B cell (primary cell): ENCODE measurements around the gene SEMA3F. TPM values are rescaled to one million over a fixed set of nuclear protein-coding genes. Genes with fewer than 3 reads are reported as not detected.

Source experiments
- ATAC-seq: fragments of 200-7000 bp; cut with Tn5 transposase; one replicate; pipeline ENCODE4 v1.10.0; 2021; ENCODE audit warnings: low read depth, mild to moderate bottlenecking, moderate number of reproducible peaks, moderate library complexity
- CTCF ChIA-PET: fragments of 350-600 bp; sonication (Branson Sonifier 250); formaldehyde crosslinking; loops from one replicate; lab custom pipeline; 2021; ENCODE audit warnings: antibody characterized with exemption, inconsistent platforms; lab: Charles Lee
- POLR2A ChIA-PET: fragments of 350-600 bp; sonication (Branson Sonifier 250); formaldehyde crosslinking; loops from one replicate; lab custom pipeline; 2021; ENCODE audit warnings: antibody characterized with exemption; lab: Charles Lee
- DNase-seq: peaks from one replicate; pipeline ENCODE4 v3.0.0; 2013
- H2AFZ ChIP-seq: 2 replicates; pipeline ENCODE4 v1.6.1; 2012; ENCODE audit warnings: mild to moderate bottlenecking, low read depth, low read length; ENCODE audit not compliant: insufficient read depth, poor library complexity, severe bottlenecking
- H3K27ac ChIP-seq, 2 donors: 1 replicate in 1 of 2; 2 replicates in 1 of 2; pipeline ENCODE4 v1.5.1; 2012 to 2013; ENCODE audit warnings: low read length in 2 of 2, mild to moderate bottlenecking in 2 of 2, moderate library complexity in 1 of 2
- H3K27me3 ChIP-seq, 4 experiments: fragments of 200-600 bp in 1 of 4; sonication (generic) in 1 of 4; replicated peaks in 1 of 4; 1 replicate in 2 of 4; 2 replicates in 2 of 4; pipeline versions ENCODE4 v1.6.1 to v1.7.0; 2013 to 2016; ENCODE audit warnings: low read length in 3 of 4, mild to moderate bottlenecking in 2 of 4, mixed read lengths in 1 of 4, moderate library complexity in 1 of 4; ENCODE audit not compliant: insufficient read depth in 4 of 4, control insufficient read depth in 3 of 4; ENCODE audit errors: control extremely low read depth in 1 of 4
- H3K36me3 ChIP-seq, 2 experiments: replicated peaks in 1 of 2; 1 replicate in 1 of 2; 2 replicates in 1 of 2; pipeline versions ENCODE4 v1.6.1 to v1.7.1; 2013; ENCODE audit warnings: low read length in 1 of 2; ENCODE audit not compliant: insufficient read depth in 2 of 2, control insufficient read depth in 1 of 2; ENCODE audit errors: control extremely low read depth in 1 of 2, extremely low read depth in 1 of 2
- H3K4me1 ChIP-seq, 2 donors: fragments of 200-600 bp in 1 of 2; sonication (generic) in 1 of 2; 1 replicate in 1 of 2; 2 replicates in 1 of 2; pipeline versions ENCODE4 v1.5.1 to v1.6.1; 2013 to 2017; ENCODE audit warnings: low read length in 2 of 2; ENCODE audit not compliant: control insufficient read depth in 2 of 2, insufficient read depth in 2 of 2
- H3K4me2 ChIP-seq: replicated peaks from 2 replicates; pipeline ENCODE3; 2012; ENCODE audit warnings: mild to moderate bottlenecking, low read depth, low read length; ENCODE audit not compliant: poor library complexity, severe bottlenecking
- H3K4me3 ChIP-seq, 5 experiments: fragments of 200-600 bp in 1 of 5; sonication (generic) in 1 of 5; 1 replicate in 3 of 5; 2 replicates in 2 of 5; pipeline versions ENCODE4 v1.5.1 to v1.7.0; 2011 to 2016; ENCODE audit warnings: low read length in 4 of 5, mild to moderate bottlenecking in 4 of 5, low read depth in 2 of 5, control low read depth in 1 of 5, moderate library complexity in 1 of 5; ENCODE audit not compliant: insufficient read depth in 1 of 5; ENCODE audit errors: control extremely low read depth in 1 of 5, extremely low read depth in 1 of 5
- H3K79me2 ChIP-seq: fragments of 200-600 bp; sonication (generic); one replicate; pipeline ENCODE4 v1.6.0; 2016; ENCODE audit warnings: low read length; ENCODE audit not compliant: control insufficient read depth, insufficient read depth
- H3K9ac ChIP-seq: fragments of 200-600 bp; sonication (generic); 2 replicates; pipeline ENCODE4 v1.6.1; 2017; ENCODE audit warnings: mild to moderate bottlenecking, low read length, moderate library complexity
- H3K9me3 ChIP-seq, 3 donors: one replicate each; pipeline versions ENCODE4 v1.6.1 to v1.7.1; 2013; ENCODE audit warnings: low read length in 2 of 3; ENCODE audit not compliant: control insufficient read depth in 2 of 3, insufficient read depth in 1 of 3; ENCODE audit errors: control extremely low read depth in 1 of 3
- H4K20me1 ChIP-seq: 2 replicates; pipeline ENCODE4 v1.6.0; 2012; ENCODE audit warnings: mild to moderate bottlenecking, low read length; ENCODE audit not compliant: insufficient read depth, control insufficient read depth, poor library complexity, severe bottlenecking
- H3K27ac Mint-ChIP-seq: one replicate; pipeline ENCODE4 v1.8.0; 2021; ENCODE audit warnings: mixed read lengths
- H3K27me3 Mint-ChIP-seq: one replicate; pipeline ENCODE4 v1.8.0; 2021; ENCODE audit warnings: mixed read lengths
- H3K4me1 Mint-ChIP-seq: one replicate; pipeline ENCODE4 v1.8.0; 2021; ENCODE audit warnings: mixed read lengths
- H3K4me3 Mint-ChIP-seq: one replicate; pipeline ENCODE4 v1.8.0; 2021; ENCODE audit warnings: mixed read lengths
- H3K9me3 Mint-ChIP-seq: one replicate; pipeline ENCODE4 v1.8.0; 2022; ENCODE audit warnings: mixed read lengths; ENCODE audit not compliant: insufficient read depth
- CTCF ChIP-seq: fragments of 200-600 bp; IDR thresholded peaks from one replicate; pipeline ENCODE4 v1.8.0; 2022; ENCODE audit warnings: antibody characterized with exemption, mild to moderate bottlenecking
- EZH2 ChIP-seq: IDR thresholded peaks from 2 replicates; pipeline ENCODE4 v1.6.1; 2012; ENCODE audit warnings: borderline replicate concordance, low read depth, mild to moderate bottlenecking, moderate library complexity, low read length; ENCODE audit not compliant: insufficient read depth, poor library complexity, severe bottlenecking
- WGBS: methylation state at CpG from one replicate; pipeline ENCODE4 v1.1.5; 2013; ENCODE audit warnings: missing lambda C conversion rate; ENCODE audit not compliant: insufficient coverage; 5-methylcytosine and 5-hydroxymethylcytosine counted together
- intact Hi-C: fragments of 100-400 bp; cut with micrococcal nuclease; formaldehyde crosslinking; loops from one replicate; pipeline ENCODE4 v1.10.0; 2022
- polyA plus RNA-seq: library from polyadenylated mRNA; depleted of rRNA; stranded (reverse); fragments of >200 nt; gene quantifications from 2 replicates; pipeline ENCODE4 v1.2.3, GENCODE V29; 2012
- total RNA-seq, 2 donors: library from RNA; stranded (reverse); fragments of 120-200 nt in 1 of 2; gene quantifications; 1 replicate in 1 of 2; 2 replicates in 1 of 2; pipeline versions ENCODE4 v1.2.3 to v1.2.4, GENCODE V29; 2013 to 2022

Gene SEMA3F
- total and polyA plus RNA-seq, 2 donors (not counting 1 experiment from before 2014, with no cell fraction given): 0.27 TPM; not detected in 1

- H3K4me1 ChIP-seq: peaks cover 14 to 20% of the 10 kb centered on the region in 2 donors
- 57% methylated on average over 7 of the region's 12 CpGs for WGBS
- ChIA-PET CTCF (no interaction called here), POLR2A (no interaction called here)
- TF ChIP-seq CTCF: no peak
- H3K9ac ChIP-seq: no peak overlapping the region
- no peaks in the 10 kb centered on the region for H3K79me2 ChIP-seq
- H3K4me3 Mint-ChIP-seq: no peak overlapping the region
- H3K27me3 ChIP-seq: peaks cover 0 to 43% (median 18%) of the 10 kb centered on the region in 4 experiments
- no peak overlapping the region for H3K4me2 ChIP-seq
- intact Hi-C loops: no loop called here
- H3K9me3 Mint-ChIP-seq: no peaks in the 10 kb centered on the region
- H2AFZ ChIP-seq: no peak overlapping the region
- no peak overlapping the region for H3K27ac ChIP-seq
- peaks cover 9% of the 10 kb centered on the region for H4K20me1 ChIP-seq
- H3K4me3 ChIP-seq: no peak overlapping the region
- peaks cover 27% of the 10 kb centered on the region for H3K27me3 Mint-ChIP-seq
- no peak overlapping the region for H3K27ac Mint-ChIP-seq
- no peak for DNase-seq
- H3K9me3 ChIP-seq: peaks cover 0 to 6% (median 0%) of the 10 kb centered on the region in 3 donors
- ATAC-seq: no peak
- H3K36me3 ChIP-seq: no peaks in the 10 kb centered on the region
- peaks cover 15% of the 10 kb centered on the region for H3K4me1 Mint-ChIP-seq
These were observed 2.9 kb downstream of the SEMA3F start for GRCh38 chr3:50157827-50158529.

- peaks cover 20% of the 10 kb centered on the region for H3K27me3 Mint-ChIP-seq
- TF ChIP-seq CTCF (no peak), EZH2 (no peak)
- no peak overlapping the region for H3K4me3 ChIP-seq
- H3K9me3 Mint-ChIP-seq: no peaks in the 10 kb centered on the region
- H3K36me3 ChIP-seq: no peaks in the 10 kb centered on the region
- 96% methylated on average over 10 of the region's 10 CpGs for WGBS
- no peak overlapping the region for H3K4me2 ChIP-seq
- intact Hi-C loops: no loop called here
- H3K27ac ChIP-seq: no peak overlapping the region
- H4K20me1 ChIP-seq: peaks cover 9% of the 10 kb centered on the region
- H3K4me1 ChIP-seq: peaks cover 14 to 20% of the 10 kb centered on the region in 2 donors
- no peak overlapping the region for H2AFZ ChIP-seq
- ATAC-seq (no peak), DNase-seq (no peak)
- peaks cover 0 to 37% (median 15%) of the 10 kb centered on the region in 4 experiments for H3K27me3 ChIP-seq
- no peak overlapping the region for H3K9ac ChIP-seq
- POLR2A ChIA-PET: no interaction called here
- H3K27ac Mint-ChIP-seq: no peak overlapping the region
- H3K4me3 Mint-ChIP-seq: no peak overlapping the region
- peaks cover 12% of the 10 kb centered on the region for H3K4me1 Mint-ChIP-seq
- H3K79me2 ChIP-seq: no peaks in the 10 kb centered on the region
- peaks cover 0 to 6% (median 0%) of the 10 kb centered on the region in 3 donors for H3K9me3 ChIP-seq
- CTCF ChIA-PET: no interaction called here
These were observed 3.5 kb downstream of the SEMA3F start for GRCh38 chr3:50158530-50159146.
